Subcutaneous abdominal adipose tissue (tissue), 5 donors: Measurements from ENCODE around the gene CHRDL1.

Experiments used
- H3K27ac ChIP-seq: one replicate; pipeline ENCODE4 v1.7.0; 2013; ENCODE audit warnings: low read depth, mild to moderate bottlenecking, inconsistent platforms, low read length, moderate library complexity
- H3K27me3 ChIP-seq, 5 donors: one replicate each; pipeline ENCODE4 v1.7.0; 2013; ENCODE audit warnings: low read length in 5 of 5, inconsistent platforms in 1 of 5; ENCODE audit not compliant: control insufficient read depth in 5 of 5, insufficient read depth in 4 of 5
- H3K36me3 ChIP-seq, 5 donors: one replicate each; pipeline ENCODE4 v1.7.0; 2013; ENCODE audit warnings: low read length in 5 of 5; ENCODE audit not compliant: control insufficient read depth in 5 of 5, insufficient read depth in 5 of 5
- H3K4me1 ChIP-seq, 5 donors: one replicate each; pipeline ENCODE4 v1.7.0; 2013; ENCODE audit warnings: low read length in 5 of 5, mild to moderate bottlenecking in 3 of 5, moderate library complexity in 1 of 5; ENCODE audit not compliant: control insufficient read depth in 5 of 5, insufficient read depth in 5 of 5
- H3K4me3 ChIP-seq, 5 donors: one replicate each; pipeline ENCODE4 v1.7.0; 2013; ENCODE audit warnings: low read length in 5 of 5, low read depth in 1 of 5
- H3K9ac ChIP-seq, 5 donors: one replicate each; pipeline ENCODE4 v1.7.0; 2013; ENCODE audit warnings: low read length in 5 of 5, mild to moderate bottlenecking in 4 of 5, moderate library complexity in 3 of 5
- H3K9me3 ChIP-seq, 5 donors: one replicate each; pipeline ENCODE4 v1.7.0; 2013; ENCODE audit warnings: low read length in 5 of 5; ENCODE audit not compliant: control insufficient read depth in 5 of 5
- donor health status: healthy.
- donor health status: healthy.
- donor health status: healthy.
- donor health status: healthy.
- donor health status: healthy.

Gene CHRDL1

GRCh38 chrX:110796407-110796697, 735 bp upstream of the CHRDL1 start:
- H3K9me3 ChIP-seq, result no peaks in the 10 kb centered on the region
- H3K36me3 ChIP-seq, result no peaks in the 10 kb centered on the region
- H3K9ac ChIP-seq, result peak overlapping the region in 1 of 5 donors; percentile 62
- peak overlapping the region; percentile 52 to 67 (median 62) for H3K4me3 ChIP-seq
- peaks cover 0 to 35% (median 14%) of the 10 kb centered on the region in 5 donors for H3K27me3 ChIP-seq
- no peak overlapping the region for H3K27ac ChIP-seq
- H3K4me1 ChIP-seq, result peaks cover 0 to 12% (median 5%) of the 10 kb centered on the region in 5 donors

DNA sequence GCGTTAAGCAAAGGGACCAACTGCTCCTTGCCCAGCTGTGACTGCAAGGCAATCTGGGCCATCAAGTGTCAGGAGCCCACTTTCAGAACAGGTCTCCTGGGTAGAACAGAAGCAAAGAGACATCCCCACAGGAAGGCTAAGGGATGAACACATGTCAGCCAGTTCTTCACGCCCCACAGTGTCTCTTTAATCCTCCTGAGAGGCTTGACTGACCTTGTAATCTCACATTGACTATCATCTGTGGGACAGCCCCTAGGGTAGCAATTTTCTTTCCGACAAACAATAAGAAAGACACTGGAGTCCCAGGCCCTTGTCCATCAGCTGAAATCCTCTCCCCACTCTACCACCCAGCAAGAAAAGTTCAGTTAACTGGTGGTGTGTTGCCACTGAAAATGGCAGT, 1.0 kb downstream of the CHRDL1 start:
- peak overlapping the region; percentile 52 to 79 (median 65) for H3K4me3 ChIP-seq
- peaks cover 0 to 33% (median 14%) of the 10 kb centered on the region in 5 donors for H3K27me3 ChIP-seq
- H3K9me3 ChIP-seq, result no peaks in the 10 kb centered on the region
- peak overlapping the region in 4 of 5 donors; percentile 13 to 67 (median 45) for H3K9ac ChIP-seq
- H3K4me1 ChIP-seq, result peaks cover 0 to 20% (median 9%) of the 10 kb centered on the region in 5 donors
- peaks cover 0 to 3% (median 0%) of the 10 kb centered on the region in 5 donors for H3K36me3 ChIP-seq
- H3K27ac ChIP-seq, result peak overlapping the region; percentile 90

DNA sequence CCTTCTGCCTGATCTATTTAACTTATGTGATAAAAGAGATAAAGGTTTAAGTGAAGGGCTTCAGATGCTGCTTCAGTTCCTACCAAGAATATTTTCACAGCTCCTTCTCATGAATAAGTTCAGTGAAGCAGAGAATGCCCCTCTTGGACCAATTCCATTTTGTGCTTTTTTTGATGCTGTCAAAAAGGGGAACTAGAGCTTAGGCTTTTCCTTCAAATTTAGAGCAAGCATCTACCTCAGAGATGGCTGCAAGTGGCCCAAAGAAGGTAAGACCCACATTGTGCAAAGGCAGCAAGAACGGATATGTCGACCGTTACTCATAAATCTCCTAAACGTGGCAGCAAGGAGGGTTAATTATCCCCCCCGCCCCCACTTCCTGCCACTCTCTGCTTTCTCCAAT, 4.5 kb downstream of the CHRDL1 start:
- no peak overlapping the region for H3K4me3 ChIP-seq
- H3K9me3 ChIP-seq, result no peaks in the 10 kb centered on the region
- H3K27me3 ChIP-seq, result peaks cover 0 to 25% (median 9%) of the 10 kb centered on the region in 5 donors

DNA sequence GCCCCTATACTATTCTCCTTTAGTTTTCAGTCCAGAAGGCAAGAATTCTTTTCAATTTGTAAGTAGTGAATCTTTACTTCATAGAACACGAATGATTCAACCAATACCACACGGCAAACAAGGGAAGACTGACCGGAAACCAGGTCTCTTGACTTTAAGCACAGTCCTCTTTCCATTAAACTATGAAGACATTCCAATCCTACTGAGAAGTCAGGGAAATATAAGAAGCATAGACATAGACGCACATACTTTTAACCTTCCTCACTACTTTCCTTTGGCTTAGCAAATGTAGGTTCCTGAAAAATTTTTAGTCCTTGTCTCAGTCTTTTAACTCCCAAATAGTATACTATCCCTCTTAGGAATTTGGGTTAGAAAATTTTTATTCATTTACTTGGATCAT, 9.1 kb downstream of the CHRDL1 start:
- Histone ChIP-seq H3K9me3 (no peaks in the 10 kb centered on the region), H3K4me3 (no peak overlapping the region), H3K4me1 (peaks cover 0 to 9% (median 4%) of the 10 kb centered on the region in 5 donors), H3K27ac (no peak overlapping the region), H3K27me3 (peaks cover 0 to 6% (median 0%) of the 10 kb centered on the region in 5 donors), H3K9ac (no peak overlapping the region), H3K36me3 (peaks cover 0 to 3% (median 0%) of the 10 kb centered on the region in 5 donors)

More for the DNA sequence above, 4.5 kb downstream of the CHRDL1 start:
- peak overlapping the region in 1 of 5 donors; percentile 27 for H3K9ac ChIP-seq
- H3K27ac ChIP-seq, result peak overlapping the region; percentile 34
- H3K4me1 ChIP-seq, result peaks cover 0 to 20% (median 8%) of the 10 kb centered on the region in 5 donors
- peaks cover 0 to 3% (median 0%) of the 10 kb centered on the region in 5 donors for H3K36me3 ChIP-seq

GRCh38 chrX:110759785-110760184, 35.8 kb downstream of the CHRDL1 start:
- Histone ChIP-seq H3K36me3 (peaks cover 0 to 4% (median 3%) of the 10 kb centered on the region in 5 donors), H3K9me3 (peaks cover 3 to 6% (median 4%) of the 10 kb centered on the region in 5 donors), H3K27ac (peak overlapping the region; percentile 74), H3K27me3 (peaks cover 0 to 3% (median 0%) of the 10 kb centered on the region in 5 donors), H3K4me3 (no peak overlapping the region), H3K9ac (no peak overlapping the region), H3K4me1 (peaks cover 0 to 18% (median 2%) of the 10 kb centered on the region in 5 donors)

- Histone ChIP-seq H3K27me3 (peaks cover 0 to 3% (median 0%) of the 10 kb centered on the region in 5 donors), H3K36me3 (peaks cover 0 to 4% (median 3%) of the 10 kb centered on the region in 5 donors), H3K9ac (peak overlapping the region in 1 of 5 donors; percentile 46), H3K9me3 (peaks cover 3 to 6% (median 4%) of the 10 kb centered on the region in 5 donors), H3K27ac (peak overlapping the region; percentile 74), H3K4me1 (peaks cover 0 to 24% (median 5%) of the 10 kb centered on the region in 5 donors), H3K4me3 (no peak overlapping the region)
Observed at GRCh38 chrX:110758781-110759422, 36.7 kb downstream of the CHRDL1 start.

DNA sequence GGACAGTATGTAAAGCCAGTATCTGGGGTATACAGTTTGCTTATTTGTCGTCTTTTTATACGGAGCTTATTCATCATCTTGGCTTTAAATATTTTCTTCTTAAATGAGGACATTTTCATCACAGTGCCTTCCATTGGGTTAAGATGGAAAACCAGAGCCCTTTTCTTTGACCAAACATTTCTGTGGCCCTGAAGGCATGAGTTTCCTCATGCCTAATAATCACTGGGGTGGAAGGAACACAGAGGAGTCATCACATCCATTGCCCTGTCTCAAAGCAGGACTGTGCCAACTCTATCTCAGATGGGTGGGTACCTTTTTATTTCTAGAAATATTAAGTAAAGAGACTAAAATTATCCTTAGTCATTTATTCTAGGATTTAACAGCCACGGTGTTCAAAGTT, 40.0 kb downstream of the CHRDL1 start:
- H3K27ac ChIP-seq, result peak overlapping the region; percentile 61
- H3K4me1 ChIP-seq, result peaks cover 0 to 34% (median 7%) of the 10 kb centered on the region in 5 donors
- H3K9me3 ChIP-seq, result peaks cover 3 to 5% (median 3%) of the 10 kb centered on the region in 5 donors
- H3K36me3 ChIP-seq, result no peaks in the 10 kb centered on the region
- no peak overlapping the region for H3K9ac ChIP-seq
- peaks cover 0 to 3% (median 0%) of the 10 kb centered on the region in 5 donors for H3K27me3 ChIP-seq
- no peak overlapping the region for H3K4me3 ChIP-seq

- H3K9me3 ChIP-seq, result peaks cover 3 to 5% (median 3%) of the 10 kb centered on the region in 5 donors
- H3K27me3 ChIP-seq, result peaks cover 0 to 3% (median 0%) of the 10 kb centered on the region in 5 donors
- no peaks in the 10 kb centered on the region for H3K36me3 ChIP-seq
- peaks cover 0 to 36% (median 10%) of the 10 kb centered on the region in 5 donors for H3K4me1 ChIP-seq
- no peak overlapping the region for H3K4me3 ChIP-seq
- H3K9ac ChIP-seq, result peak overlapping the region in 1 of 5 donors; percentile 6
- H3K27ac ChIP-seq, result peak overlapping the region; percentile 61
Observed at GRCh38 chrX:110755061-110755460, 40.6 kb downstream of the CHRDL1 start.

DNA sequence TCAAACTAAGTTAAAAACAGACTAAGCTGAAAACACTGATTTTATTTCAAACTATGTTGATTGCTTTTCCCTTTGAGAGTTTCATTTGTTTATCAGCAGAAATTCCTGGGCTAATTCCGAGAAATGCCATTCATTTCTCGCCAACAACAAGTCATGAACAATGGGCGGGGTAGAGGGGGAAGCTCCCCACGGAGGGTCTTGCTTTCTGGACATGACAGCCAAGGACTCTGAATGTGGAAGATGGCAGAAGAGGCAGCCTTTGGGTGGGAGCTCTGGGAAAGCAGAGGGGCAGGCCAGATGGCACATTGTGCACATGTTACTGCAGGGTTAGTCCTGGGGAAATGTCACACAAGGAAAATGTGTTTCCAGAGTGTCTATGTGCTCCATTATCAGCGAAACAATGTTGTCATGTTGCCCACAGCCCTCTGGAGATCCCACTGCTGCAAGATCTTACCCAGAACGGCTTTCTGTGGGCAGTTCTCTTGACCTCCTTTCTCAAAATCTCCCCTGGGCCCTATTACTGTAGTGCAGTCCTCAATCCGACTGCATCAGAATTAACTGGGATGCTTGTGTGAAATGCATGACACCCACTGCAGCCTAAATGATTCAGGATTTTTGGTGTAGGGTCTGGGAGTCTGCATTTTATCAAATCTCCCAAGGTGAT, 45.0 kb downstream of the CHRDL1 start:
- H3K27me3 ChIP-seq, result peaks cover 0 to 6% (median 3%) of the 10 kb centered on the region in 5 donors

More for the DNA sequence above, 45.0 kb downstream of the CHRDL1 start:
- peak overlapping the region; percentile 79 for H3K27ac ChIP-seq
- no peaks in the 10 kb centered on the region for H3K9me3 ChIP-seq
- peak overlapping the region in 1 of 5 donors; percentile 22 for H3K4me3 ChIP-seq
- H3K36me3 ChIP-seq, result no peaks in the 10 kb centered on the region
- peak overlapping the region in 2 of 5 donors; percentile 56 to 60 for H3K9ac ChIP-seq
- H3K4me1 ChIP-seq, result peaks cover 0 to 57% (median 15%) of the 10 kb centered on the region in 5 donors
